ENCODE results near the gene CRBN.
A peak's percentile ranks its signal among the peaks of the same experiment; 100 is the strongest.

The CRBN gene

GRCh38 chr3:3177861-3178497 lies 1.5 kb downstream of the CRBN start:
- DNase-seq (ENCODE audit: extremely low read depth in 1 of 2, low read depth in 1 of 2), result no peak

DNA sequence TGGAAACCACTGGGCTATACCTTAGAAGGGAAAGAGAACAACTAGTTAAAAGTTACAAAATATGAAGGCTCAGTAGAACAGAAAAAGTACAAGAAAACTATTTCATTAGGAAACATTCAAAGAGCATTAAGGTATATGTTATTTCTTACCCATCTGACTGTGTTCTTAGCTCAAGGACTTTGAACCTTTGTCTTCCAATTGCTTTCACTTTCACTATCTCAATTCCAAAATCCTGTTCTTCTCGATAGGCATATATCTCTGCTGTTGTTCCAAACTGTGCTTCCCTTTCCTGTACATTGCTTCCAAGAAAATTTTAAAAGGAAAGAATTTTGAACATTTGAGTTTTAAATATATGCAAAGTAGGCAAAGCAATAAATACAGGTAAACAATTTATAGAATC lies 6.9 kb downstream of the CRBN start:
- DNase-seq (ENCODE audit: extremely low read depth in 1 of 2, low read depth in 1 of 2), result no peak

GRCh38 chr3:3170998-3171397 lies 8.5 kb downstream of the CRBN start:
- DNase-seq (ENCODE audit: extremely low read depth in 1 of 2, low read depth in 1 of 2), result no peak

DNA sequence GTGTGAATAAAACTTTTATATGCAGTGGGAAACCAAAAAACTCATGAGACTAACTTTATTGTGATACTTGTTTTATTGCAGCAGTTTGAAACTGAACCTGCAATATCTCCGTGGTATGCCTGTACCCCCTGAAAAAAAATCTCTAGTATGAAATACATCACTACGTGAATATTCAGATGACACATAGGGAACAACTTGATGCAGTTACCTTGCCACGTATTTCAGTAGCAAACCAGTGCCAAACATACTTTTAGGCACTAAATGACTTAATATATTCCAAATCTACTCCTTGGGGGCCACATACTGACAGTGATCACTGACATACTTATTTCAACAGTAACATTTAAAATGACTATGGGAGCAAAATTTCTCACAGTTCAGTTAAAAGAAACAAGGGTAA lies 13.8 kb downstream of the CRBN start:
- DNase-seq (ENCODE audit: extremely low read depth in 1 of 2, low read depth in 1 of 2), result no peak

GRCh38 chr3:3165241-3165640 lies 14.2 kb downstream of the CRBN start:
- DNase-seq (ENCODE audit: extremely low read depth in 1 of 2, low read depth in 1 of 2), result no peak

DNA sequence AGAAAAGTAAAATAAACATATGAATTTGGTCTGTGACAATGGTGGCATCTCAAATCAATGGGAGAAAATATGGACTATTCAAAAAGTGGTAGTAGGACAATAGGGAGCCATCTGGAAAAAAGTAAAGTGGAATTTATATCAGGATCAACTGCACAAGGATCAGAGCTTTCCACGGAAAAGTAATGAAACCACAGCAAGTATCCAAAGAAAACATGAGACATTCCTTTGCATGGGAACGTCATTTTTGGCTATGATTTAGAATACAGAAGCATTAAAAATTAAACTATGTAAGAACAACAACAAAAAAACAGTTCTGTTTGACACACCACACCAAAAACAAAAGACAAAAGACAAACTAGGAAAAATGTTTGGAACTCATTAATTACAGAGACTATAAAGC lies 18.7 kb downstream of the CRBN start:
- no peak for DNase-seq (ENCODE audit: extremely low read depth in 1 of 2, low read depth in 1 of 2)

DNA sequence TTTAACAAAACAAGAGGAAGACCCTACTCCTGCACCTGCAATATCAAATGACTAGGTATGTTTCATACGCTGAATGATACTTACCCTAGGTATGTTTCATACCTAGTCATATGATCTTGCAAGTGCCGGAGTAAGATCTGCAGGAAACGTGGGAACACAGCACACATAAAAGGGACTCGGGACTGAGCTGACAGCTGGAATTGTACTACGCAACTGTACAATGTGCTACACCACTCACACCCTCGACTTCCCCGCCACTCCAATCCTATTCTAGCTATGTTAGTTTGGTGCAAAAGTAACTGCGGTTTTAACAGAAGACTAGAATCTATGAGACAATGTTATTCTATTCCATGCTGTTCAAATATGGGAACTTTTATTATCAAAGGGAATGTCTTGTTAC lies 22.0 kb downstream of the CRBN start:
- DNase-seq (ENCODE audit: extremely low read depth in 1 of 2, low read depth in 1 of 2), result no peak

DNA sequence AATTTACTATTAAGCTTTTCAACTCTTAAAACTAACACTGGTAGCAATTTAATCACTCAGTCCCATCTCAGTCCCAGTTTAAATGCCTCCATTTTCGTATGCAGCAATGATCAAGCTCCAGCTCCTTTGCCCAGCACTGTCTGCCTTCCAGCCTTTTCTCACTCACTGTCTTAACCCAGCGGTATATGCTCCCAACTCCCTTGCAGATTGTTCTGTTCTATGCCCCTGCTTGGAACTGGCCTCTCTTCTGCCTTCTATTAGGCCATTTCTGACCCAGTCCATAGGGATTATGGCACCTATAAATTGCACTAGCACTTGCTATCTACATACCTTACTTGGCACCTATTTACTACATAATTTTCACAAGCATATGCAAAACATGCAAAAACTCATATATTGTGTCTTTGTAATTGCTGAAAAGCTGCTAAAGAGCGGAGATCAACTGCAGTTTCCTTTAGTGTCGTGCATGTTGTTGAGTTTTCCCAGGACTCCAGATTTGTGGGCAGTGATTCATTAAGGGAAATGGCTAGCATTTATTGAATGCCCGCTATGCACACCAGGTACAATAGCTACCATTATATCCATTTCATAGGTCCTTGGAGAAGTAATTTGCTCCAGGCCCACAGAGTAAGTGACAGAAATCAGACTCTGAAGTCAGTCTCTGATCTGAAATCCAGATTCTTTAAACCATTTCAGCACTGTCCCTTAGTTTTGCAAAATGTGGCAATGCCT lies 24.4 kb downstream of the CRBN start:
- no peak for DNase-seq (ENCODE audit: extremely low read depth in 1 of 2, low read depth in 1 of 2)

GRCh38 chr3:3151513-3151912 lies 28.0 kb downstream of the CRBN start:
- DNase-seq (ENCODE audit: extremely low read depth in 1 of 2, low read depth in 1 of 2), result no peak

DNA sequence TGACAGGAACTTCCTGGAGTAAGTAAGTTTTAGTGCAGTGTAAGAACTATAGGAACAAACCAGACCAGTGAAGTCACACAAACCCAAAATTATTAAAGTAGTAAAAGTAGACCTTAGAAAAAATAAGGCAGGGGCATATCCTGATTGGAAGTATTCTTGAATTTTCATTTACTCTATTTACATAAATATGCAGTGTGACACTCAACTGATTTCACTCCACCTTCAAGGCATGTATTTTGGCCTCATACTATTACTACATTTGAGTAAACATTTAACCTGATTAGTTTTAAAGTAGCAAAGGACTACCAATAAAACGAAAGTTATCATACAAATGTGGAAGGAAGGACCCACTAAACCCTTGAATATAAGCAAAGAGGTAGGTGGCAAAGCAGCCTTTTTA lies 29.9 kb downstream of the CRBN start:
- DNase-seq (ENCODE audit: extremely low read depth in 1 of 2, low read depth in 1 of 2), result no peak

DNA sequence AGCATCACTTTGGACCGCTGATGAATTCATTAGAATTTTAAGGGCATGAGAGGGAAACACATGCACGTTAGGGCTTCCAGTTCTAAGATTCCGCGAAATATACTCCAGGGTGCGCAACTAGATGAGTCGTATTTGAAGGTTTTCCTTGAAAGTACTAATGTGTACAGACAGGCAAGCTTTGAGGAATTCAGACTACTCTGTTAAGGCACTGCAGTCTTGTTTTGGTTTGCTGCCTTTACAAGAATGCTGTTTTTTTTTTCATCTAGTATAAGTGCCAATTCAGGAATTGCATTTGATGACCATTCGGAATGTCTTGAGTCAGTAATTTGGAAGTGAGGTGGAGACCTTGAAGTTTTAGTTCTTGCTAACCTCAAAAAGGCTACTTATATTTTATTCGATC lies 33.7 kb downstream of the CRBN start:
- no peak for DNase-seq (ENCODE audit: extremely low read depth in 1 of 2, low read depth in 1 of 2)

GRCh38 chr3:3141939-3142338 lies 37.6 kb downstream of the CRBN start:
- DNase-seq (ENCODE audit: extremely low read depth in 1 of 2, low read depth in 1 of 2), result no peak

- DNase-seq (ENCODE audit: extremely low read depth in 1 of 2, low read depth in 1 of 2), result no peak
Observed at GRCh38 chr3:3137526-3137925, 42.0 kb downstream of the CRBN start.

DNA sequence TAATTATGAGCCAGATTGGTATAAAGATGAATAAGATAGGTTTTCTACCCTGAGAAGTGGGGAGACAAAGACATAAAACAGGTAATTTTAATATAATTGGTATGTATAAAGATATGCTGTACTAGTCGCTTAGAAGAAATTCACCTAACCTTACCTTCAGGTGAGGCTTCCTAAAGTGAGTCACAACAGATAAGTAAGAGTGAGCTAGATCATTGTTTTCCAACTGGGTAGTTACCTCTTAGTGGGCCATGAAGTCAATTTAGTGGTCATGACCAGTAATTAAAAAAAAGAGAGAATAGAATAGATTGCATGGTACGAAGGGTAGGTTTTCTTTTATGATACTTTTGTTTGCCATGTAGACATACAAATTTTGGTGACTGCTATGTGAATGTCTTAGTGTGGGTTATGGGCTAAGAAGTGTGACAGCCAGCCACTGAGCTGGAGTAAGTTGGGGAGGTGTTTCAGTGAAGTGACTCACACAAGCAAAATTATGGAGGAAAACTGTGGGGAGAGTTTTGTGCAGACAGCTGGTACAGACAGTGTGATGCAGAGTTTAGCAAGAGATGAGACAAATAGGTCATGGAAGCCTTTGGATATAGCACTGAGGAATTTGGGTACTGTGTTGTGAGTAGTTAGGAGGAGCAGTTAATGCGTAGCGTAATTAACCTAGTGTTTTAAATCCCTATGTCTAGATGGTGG lies 44.6 kb downstream of the CRBN start:
- DNase-seq (ENCODE audit: extremely low read depth in 1 of 2, low read depth in 1 of 2), result no peak

DNA sequence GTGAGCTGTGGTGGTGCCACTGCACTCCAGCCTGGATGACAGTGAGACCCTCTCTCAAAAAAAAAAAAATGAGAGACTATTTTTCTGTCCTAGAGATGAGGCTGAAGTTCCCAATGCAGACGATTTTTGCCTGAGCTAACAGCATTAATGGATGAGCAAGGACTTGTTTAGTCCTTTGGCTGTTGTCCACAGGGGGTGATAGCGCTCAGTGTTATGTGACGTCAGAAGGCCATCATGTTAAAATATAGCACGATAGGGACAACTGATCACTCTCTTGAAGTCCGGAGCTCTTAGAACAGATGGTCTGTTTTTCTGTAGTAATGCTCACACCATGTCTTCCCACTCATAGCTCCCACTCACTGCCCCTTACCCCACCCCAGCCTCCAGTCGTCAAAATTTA lies 46.0 kb downstream of the CRBN start:
- no peak for DNase-seq (ENCODE audit: extremely low read depth in 1 of 2, low read depth in 1 of 2)

DNA sequence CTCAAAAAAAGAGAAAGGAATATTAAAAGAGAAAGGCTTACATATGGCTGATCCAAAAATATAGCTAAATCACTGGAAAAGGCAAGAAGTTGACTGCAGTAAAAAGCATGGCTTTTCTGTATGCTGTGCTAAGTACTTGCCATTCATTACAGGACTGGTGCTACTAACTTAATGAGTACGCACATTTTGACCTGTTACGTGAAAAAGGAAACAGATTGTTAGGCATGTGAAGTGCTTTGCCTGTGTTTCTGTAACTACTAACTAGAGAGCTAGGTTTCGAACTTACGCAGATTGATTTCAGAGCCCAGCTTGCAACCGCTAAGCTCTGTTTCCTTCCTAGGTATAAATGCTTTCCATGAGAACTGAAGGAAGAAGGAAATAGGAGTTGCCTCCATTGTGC lies 49.9 kb downstream of the CRBN start:
- DNase-seq (ENCODE audit: extremely low read depth in 1 of 2, low read depth in 1 of 2), result no peak

DNA sequence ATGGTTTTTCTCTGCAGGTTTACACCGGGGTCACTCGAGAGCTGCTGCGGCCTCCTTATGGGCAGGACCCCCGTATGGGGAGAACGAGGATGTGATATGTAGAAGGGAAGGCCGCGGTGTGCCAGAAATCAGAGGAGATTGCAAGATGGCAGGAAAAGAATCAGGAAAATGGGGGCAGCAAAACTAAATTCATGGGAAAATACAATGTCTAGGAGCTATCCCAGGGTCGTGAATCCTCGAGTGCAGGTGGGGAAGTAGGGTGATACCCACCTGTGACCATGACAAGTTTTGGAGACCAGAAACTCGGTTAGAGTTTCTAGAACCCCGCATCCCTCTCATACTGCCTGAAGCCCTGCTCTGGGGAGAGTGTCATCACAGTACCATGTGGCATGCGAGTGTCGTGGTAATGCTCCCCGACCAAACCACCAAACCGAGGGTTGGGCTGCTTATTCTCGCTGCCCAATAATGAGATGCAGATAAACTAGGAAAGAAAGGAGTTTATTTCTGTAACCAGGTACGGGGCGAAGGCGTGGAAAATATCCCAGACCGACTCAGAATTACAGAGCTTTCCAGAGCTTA lies 52.0 kb downstream of the CRBN start:
- DNase-seq (ENCODE audit: extremely low read depth in 1 of 2, low read depth in 1 of 2), result no peak

DNA sequence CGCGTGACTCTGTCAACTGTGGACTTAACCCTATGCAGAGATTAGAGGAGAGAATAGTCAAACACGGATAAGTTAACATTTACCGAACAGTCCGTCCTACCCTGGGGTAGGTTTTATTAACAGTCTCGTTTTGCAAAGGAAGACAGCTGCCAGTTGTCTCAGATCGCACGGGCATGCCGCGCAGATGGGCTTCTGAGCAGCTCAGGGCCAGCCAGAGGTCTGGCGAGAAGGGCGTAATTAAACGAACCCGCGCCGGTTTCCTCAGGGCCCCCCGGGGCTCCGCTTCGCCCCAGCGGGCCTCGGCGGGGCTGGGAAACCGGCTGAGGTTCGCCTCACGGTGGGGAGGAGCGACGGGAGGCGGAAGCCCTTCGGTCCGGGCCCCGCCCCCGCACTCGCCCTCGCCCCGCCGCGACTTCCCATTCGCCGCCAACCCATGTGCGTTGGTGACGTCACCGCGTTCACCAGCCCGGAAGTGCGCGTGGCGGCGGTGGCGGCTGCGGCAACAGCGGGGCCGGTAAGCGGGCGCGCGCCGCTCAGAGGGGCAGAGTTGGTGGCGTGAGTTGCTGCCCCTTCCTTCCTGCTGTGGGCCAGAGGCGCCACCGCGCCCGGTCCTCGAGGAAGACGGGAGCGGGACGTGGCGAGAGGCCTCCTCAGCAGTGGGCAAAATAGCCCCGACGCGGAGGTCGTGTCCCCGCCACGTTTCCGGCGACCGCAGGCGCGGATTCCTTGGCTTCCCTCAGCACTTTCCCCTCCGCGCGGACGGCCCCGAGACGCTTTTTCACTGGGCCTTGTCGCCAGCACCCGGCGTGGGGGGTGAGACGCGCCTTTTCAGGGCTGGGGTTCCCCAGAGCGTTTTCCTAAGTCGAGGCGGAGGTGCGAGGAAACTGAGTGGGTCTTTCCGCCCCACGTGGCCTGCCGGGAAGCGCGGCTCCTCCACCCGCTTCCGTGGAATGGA lies 52.7 kb downstream of the CRBN start, which contains the start of gene TRNT1:
TRNT1 (plus strand) TSS at position 464 of the 955 bp plus-strand sequence. CDS start 2,101 bp downstream, outside the sequence.
- peak; percentile 90 to 97 for DNase-seq (ENCODE audit: extremely low read depth in 1 of 2, low read depth in 1 of 2)

- no peak for DNase-seq (ENCODE audit: extremely low read depth in 1 of 2, low read depth in 1 of 2)
Observed at GRCh38 chr3:3125977-3126376, 53.5 kb downstream of the CRBN start.

DNA sequence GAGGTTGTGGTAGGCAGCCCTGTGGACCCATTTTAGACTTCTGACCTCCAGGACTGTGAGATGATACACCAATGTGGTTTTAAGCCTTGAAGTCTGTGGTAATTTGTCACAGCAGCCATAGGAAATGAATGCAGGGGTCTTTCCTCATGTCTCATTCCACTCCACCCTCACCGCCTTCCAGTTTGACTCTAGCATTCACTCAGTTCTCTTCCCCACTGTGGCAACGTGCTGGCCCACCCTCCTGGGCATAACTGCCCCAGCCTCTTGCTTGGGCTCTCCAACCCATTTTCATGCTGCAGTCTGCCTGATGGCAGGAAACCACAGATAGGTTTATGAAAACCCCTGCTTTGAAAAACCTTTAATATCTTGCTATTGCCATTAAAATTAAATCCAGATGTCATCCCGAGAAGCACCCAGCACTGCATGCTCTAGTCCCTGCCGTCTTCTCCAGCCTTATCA lies 60.1 kb downstream of the CRBN start:
- no peak for DNase-seq (ENCODE audit: extremely low read depth in 1 of 2, low read depth in 1 of 2)
